GM21576 (cell line): Measurements from ENCODE around the gene MAP7D1.
"Not testable (repeated sequence)": the region's sequence is repeated elsewhere in the genome, so short reads cannot be mapped to it uniquely, and the experiment has no call there.

Experiments used
- ATAC-seq: cut with Tn5 transposase; IDR thresholded peaks from one replicate; pipeline ENCODE4 v1.9.1; 2021; ENCODE audit warnings: mild to moderate bottlenecking, moderate library complexity; ENCODE audit not compliant: unreplicated experiment

MAP7D1 gene

GRCh38 chr1:36151134-36151844 is 4.7 kb upstream of the MAP7D1 start:
- no peak for ATAC-seq

- no peak for ATAC-seq
These were observed 4.1 kb upstream of the MAP7D1 start for GRCh38 chr1:36151845-36152203.

DNA sequence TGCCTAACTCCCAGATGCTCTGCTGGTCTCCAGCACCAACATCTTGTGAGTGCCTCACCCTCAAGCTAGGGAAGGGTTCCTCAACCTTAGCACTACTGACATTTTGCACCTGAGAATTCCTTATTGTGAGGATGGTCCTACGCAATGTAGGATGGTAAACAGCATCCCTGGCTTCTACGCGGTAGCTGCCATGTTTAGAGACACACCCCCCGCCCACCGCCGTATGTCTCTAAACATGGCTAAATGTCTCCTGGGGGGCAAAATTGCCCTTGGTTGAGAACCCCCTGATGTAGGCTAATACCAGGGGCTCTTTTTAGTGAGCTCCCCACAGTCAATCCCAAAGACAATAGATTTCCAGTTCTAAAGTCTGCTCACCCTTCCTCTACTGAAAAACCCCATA is 2.5 kb upstream of the MAP7D1 start:
- no peak for ATAC-seq

GRCh38 chr1:36154335-36154734 is 1.6 kb upstream of the MAP7D1 start:
- no peak for ATAC-seq

DNA sequence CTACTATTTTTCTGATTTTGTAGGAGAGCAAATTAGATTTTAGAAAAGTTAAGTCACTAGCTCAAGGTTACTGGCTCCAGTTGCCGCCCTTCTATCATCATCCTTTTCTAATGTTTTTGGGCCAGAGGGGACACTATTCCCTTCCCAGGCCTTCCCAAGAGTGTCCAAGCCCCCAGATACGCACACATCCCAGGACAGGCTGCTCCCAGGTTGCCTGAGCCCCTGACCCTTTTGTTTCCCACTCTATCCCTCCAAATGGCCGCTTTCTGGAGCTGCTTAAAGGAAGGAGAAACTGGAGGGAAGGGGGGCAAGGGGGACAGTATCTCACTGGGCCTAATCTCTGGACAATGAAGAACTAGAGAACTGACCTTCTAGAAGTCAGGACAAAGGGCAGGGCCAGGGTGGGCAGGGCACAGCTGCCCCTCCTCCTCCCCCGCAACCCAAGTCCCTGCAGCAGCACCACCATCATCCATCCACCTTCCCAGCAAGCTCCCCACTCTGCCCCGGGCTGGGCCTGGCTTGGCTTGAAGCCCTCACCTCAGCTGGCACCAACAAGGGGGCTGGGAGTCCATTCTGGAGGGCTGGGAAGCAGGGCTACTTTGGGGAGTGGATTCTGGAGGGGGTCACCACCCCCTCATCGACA is 1.1 kb upstream of the MAP7D1 start:
- no peak for ATAC-seq

DNA sequence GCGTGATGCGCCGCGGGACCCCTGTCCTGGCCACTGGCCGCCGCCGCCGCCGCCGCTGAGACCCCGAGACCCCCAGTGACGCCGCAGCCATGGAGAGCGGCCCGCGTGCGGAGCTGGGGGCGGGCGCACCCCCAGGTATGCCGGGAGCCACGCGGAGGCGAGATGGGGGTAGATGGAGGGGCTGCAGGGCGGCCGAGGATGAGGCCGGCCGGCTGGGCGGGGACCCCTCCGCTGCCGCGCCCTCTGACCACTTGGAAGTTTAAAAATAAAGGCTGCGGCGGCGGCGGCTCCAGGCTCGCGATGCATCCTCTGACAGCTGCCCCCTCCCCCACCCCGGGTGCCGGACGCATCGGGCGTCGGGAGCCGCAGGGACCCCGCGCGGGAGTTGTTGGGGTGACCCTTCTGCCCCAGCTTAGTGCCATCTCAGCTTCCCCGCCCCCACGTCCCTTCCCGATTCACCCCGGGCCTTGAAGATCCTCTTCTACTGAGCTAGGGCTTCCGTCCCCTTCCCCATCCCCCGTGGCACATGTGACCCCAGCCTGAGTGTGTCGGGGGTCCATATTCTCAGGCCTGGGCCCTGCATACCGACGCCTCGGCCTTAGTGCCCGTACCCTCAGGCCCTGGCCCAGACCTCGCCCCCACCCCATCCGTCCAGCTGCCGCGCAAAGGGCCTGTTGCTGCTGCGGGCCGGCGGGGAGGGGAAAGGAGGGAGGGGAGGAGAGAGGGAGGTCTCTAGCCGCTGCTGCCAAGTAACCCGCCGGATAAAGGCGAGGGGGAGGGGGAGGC is 562 bp downstream of the MAP7D1 start:
- ATAC-seq: peak; percentile 2

DNA sequence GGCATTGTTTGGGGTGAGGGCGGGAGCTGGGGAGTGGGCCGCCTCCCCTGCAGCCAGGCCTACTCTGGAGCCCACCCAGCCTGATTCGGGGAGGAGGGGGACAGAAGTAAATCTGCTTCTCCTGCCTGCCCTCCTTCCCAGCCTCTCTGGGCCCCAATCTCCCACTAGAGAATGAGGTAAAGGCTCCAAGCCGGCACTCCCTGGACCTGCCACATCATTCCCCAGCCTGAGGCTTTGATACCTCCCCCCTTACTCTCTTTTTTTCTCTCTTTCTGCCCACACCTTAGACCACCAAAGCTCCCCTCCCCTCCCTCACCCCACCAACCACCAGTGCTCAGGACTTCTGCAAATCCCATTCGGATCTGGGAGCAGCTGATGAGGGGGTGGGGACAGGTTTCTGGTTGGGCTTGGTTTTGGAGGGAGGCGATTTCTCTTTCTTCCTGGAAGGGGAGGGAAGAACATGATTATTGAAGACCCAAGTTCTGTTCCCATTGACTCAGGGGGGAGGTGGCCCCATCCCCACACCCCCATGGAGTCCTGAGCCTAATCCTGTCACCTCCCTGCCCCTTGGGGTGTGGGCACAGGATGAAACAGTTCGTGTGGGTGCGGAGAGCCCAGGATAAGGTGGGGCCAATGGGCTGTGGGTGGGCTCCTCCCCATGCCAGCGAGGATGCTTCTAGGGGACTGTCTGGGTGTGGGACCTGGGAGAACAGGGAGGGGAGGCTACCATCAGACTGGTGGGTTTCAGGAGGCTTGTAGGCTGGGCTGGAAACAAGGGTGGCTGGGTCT is 1.3 kb downstream of the MAP7D1 start:
- ATAC-seq: no peak

- no peak for ATAC-seq
These were observed 2.2 kb downstream of the MAP7D1 start for GRCh38 chr1:36157973-36158826.

DNA sequence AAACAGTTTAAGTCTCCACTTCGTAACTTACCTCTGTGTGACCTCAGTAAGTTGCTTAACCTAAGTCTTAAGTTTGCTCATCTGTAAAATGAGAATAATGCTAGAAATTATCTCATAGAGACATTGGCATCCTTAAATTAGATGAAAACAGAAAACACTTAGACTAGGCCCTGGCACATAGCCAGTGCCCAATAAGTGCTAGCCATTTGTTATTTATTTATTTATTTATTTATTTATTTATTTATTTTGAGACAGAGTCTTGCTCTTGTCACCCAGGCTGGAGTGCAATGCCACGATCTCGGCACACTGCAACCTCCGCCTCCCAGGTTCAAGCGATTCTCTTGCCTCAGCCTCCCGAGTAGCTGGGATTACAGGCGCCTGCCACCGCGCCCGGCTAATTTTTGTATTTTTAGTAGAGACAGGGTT is 2.9 kb downstream of the MAP7D1 start:
- ATAC-seq: not testable (repeated sequence)

- ATAC-seq: no peak
These were observed 3.8 kb downstream of the MAP7D1 start for GRCh38 chr1:36159614-36160387.

DNA sequence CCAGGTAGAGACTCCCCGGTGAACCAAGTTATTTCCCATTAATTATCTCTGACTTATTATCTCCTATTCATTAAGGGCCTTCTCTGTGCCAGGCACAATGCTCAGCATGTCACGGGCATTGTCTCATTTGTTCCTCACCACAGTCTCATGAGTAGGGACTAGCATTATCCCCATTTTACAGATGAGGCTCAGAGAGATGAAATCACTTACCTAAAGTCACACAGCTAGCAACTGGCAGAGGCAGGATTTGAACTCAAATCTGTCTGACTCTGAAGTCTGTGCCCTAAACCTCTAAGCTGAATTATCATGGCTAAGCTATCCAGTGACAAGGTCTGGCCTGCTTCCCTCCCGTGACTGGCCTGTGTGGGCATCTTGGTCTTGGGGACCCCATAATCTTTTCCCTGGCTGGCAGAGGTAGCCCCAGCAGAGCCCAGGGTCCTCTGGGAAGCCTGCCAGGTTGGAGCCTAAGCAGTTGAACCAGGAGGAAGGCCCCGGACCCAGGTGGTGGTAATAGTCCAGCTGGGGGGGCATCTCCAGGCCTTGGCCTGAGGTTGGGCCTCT is 4.5 kb downstream of the MAP7D1 start:
- no peak for ATAC-seq

GRCh38 chr1:36160949-36161485 is 5.1 kb downstream of the MAP7D1 start:
- ATAC-seq: no peak

DNA sequence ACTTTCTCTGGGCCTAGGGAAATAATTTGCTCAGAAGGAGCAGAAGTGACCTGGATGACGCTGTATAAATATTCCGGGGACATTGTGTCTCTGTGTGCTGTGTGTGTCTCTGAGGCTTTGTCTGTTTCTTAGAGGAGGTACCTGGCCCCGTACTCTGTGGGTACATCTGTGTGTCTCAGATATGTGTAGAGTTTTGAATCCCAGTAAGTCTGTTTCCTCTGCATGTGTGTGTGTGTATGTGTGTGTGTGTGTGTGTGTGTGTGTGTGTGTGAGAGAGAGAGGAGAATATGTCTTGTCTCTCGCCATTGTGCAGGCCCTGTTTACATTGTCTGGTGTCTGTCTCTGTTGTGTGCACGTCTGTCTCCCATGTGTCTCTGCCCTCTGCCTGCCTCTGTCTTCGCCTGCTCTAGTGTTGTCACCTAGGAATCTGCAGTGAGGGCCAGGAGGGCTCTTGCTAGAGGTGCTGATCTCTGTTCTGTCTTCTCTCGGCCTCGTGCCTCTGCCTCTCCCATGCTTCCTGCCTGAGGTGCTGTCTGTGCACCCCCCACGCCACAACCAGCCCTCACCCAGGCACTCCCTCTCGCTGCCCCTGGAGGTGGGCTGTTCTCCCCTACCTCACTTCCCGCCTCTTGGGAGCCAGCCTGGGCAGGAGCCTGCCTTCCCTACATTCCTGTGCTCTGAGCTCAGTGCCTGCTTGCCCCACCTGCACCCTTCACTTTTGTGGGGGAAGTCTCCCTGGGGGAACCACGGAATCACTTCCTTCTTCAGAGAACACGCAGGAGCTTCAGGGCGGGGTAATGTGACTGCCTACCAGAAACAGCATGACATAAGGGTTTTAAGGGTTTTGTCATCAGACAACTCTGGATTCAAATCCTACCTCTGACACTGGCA is 5.9 kb downstream of the MAP7D1 start:
- ATAC-seq: no peak

DNA sequence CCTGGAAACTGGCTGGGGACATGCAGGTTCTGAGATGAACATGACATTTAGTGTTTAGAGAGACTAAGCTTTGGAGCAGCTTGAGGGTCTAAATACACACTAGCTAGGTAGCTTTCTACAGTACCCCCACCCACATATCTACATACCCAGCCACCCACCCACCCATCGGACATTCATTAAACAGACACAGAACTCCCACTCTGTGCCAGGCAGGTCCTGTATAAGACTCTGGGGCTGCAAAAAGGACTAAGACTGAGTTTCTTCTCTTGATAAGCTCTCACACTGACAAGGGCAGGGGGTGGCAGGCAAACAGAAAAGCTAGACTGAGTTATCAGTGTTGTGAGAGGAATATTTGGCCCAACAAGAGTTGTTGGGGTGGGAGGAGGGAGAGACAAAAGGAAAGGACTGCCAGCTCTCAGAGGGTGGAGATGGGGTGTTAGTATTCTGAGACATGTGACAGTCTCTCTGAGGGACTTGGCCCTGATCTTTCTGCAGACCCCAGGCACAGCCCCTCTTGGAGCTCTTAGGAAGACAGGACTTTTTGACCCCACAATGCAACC is 6.8 kb downstream of the MAP7D1 start:
- no peak for ATAC-seq

DNA sequence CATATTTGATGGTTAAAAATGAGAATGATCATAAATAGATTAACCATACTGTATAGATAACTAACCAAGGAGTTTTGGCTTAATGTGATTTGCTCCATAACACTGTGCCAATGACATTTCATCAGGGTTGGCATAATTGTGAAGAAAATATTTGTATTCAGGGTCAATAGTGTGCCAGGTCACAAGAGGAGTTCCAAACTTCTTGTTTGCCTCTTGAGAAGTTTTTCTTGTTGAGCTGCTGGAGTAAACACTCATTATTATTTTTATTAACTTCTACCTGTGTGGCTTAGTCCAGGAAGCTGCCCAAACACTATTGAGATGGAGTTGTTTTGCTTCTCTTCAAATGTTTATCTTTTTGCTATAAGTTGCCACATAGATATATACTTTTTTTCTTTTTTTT is 7.5 kb downstream of the MAP7D1 start:
- no peak for ATAC-seq

DNA sequence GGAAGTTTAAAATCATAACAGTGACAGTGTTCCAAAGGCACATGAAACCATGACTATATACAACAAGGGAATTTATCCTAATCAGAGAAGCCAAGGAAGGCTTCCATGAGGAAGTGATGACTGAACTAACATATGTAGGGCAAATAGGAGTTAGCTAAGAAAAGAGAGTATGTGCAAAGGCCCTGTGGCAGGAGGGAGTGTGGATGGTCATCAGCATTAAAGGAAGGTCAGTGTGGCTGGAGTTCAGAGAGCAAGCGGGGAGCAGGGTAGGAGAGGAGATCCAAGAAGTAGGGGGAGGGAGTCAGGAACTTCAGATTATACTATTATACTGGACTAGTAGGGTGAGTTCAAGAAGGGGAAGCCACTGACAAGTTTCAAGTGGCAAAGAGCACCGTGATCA is 8.4 kb downstream of the MAP7D1 start:
- no peak for ATAC-seq

DNA sequence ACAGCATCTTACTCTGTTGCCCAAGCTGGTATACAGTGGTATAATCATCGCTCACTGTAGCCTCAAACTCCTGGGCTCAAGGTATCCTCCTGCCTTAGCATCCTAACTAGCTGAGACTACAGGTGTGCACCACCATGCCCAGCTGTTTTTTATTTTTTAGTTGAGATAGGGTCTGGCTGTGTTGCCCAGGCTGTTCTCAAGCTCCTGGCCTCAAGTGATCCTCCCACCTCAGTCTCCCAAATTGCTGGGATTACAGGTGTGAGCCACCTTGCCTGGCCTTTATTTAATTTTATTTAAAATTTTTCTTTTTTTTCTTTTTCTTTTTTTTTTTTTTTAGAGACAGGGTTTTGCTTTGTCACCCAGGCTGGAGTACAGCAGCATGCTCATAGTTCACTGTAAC is 9.2 kb downstream of the MAP7D1 start:
- no peak for ATAC-seq

- ATAC-seq: no peak
These were observed 10.2 kb downstream of the MAP7D1 start for GRCh38 chr1:36166136-36166535.
